Breast epithelium (tissue), 3 donors: ENCODE results near the gene BAIAP3.
"Not testable (repeated sequence)": the region's sequence is repeated elsewhere in the genome, so short reads cannot be mapped to it uniquely, and the experiment has no call there.

Experiments used
- POLR2AphosphoS5 ChIP-seq, 3 donors: sonication (generic); formaldehyde crosslinking; IDR thresholded peaks; one replicate each; pipeline ENCODE4 v1.6.1; 2017; ENCODE audit warnings: antibody characterized with exemption in 3 of 3
- TF ChIP-seq, protein P1 (sequence below), 3 donors: fragments of 450-650 bp; IDR thresholded peaks; one replicate each; pipeline ENCODE4 v1.5.1; 2016 to 2017; ENCODE audit warnings: antibody characterized with exemption in 3 of 3, mild to moderate bottlenecking in 3 of 3, moderate library complexity in 3 of 3

DNA sequence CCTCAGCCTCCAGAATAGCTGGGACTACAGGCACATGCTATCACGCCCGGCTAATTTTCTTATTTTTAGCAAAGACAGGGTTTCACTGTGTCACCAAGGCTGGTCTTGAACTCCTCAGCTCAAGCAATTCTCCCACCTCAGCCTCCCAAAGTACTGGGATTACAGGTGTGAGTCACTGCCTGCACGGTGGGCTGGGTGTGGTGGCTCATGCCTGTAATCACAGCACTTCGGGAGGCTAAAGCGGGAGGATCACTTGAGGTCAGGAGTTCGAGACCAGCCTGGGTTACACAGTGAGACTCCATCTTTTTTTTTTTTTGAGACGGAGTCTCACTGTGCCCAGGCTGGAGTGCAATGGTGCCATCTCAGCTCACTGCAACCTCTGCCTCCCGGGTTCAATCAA is 40.6 kb upstream of the BAIAP3 start:
- TF ChIP-seq, protein P1, sequence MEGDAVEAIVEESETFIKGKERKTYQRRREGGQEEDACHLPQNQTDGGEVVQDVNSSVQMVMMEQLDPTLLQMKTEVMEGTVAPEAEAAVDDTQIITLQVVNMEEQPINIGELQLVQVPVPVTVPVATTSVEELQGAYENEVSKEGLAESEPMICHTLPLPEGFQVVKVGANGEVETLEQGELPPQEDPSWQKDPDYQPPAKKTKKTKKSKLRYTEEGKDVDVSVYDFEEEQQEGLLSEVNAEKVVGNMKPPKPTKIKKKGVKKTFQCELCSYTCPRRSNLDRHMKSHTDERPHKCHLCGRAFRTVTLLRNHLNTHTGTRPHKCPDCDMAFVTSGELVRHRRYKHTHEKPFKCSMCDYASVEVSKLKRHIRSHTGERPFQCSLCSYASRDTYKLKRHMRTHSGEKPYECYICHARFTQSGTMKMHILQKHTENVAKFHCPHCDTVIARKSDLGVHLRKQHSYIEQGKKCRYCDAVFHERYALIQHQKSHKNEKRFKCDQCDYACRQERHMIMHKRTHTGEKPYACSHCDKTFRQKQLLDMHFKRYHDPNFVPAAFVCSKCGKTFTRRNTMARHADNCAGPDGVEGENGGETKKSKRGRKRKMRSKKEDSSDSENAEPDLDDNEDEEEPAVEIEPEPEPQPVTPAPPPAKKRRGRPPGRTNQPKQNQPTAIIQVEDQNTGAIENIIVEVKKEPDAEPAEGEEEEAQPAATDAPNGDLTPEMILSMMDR (IDR thresholded peaks at IDR 0.05) = not testable (repeated sequence)
- TF ChIP-seq POLR2AphosphoS5 (IDR thresholded peaks at IDR 0.05) = not testable (repeated sequence)
